Endodermal cell (in vitro differentiated cells): ENCODE measurements around the gene PLEKHJ1. TPM values are rescaled to one million over a fixed set of nuclear protein-coding genes. Genes with fewer than 3 reads are reported as not detected.
A peak's percentile ranks its signal among the peaks of the same experiment; 100 is the strongest.
"Not testable (repeated sequence)": the region's sequence is repeated elsewhere in the genome, so short reads cannot be mapped to it uniquely, and the experiment has no call there.

Experiments
- DNase-seq: peaks from one replicate; pipeline ENCODE4 v3.0.0-alpha.2; 2017
- H3K27ac ChIP-seq: 2 replicates; pipeline ENCODE4 v1.5.1; 2013; ENCODE audit warnings: mild to moderate bottlenecking, low read depth, low read length, moderate library complexity
- H3K27me3 ChIP-seq: 2 replicates; pipeline ENCODE4 v1.6.1; 2013; ENCODE audit warnings: mild to moderate bottlenecking, low read length, moderate library complexity; ENCODE audit not compliant: insufficient read depth, control insufficient read depth, poor library complexity, severe bottlenecking
- H3K36me3 ChIP-seq: 2 replicates; pipeline ENCODE4 v1.7.0; 2013; ENCODE audit warnings: mild to moderate bottlenecking, low read length, moderate library complexity; ENCODE audit not compliant: control insufficient read depth, insufficient read depth
- H3K4me1 ChIP-seq: one replicate; pipeline ENCODE4 v1.7.0; 2013; ENCODE audit warnings: low read length; ENCODE audit not compliant: control insufficient read depth, insufficient read depth
- H3K4me3 ChIP-seq: 2 replicates; pipeline ENCODE4 v1.5.1; 2013; ENCODE audit warnings: mild to moderate bottlenecking, low read length, moderate library complexity
- H3K9ac ChIP-seq: 2 replicates; pipeline ENCODE4 v1.6.1; 2013; ENCODE audit warnings: mild to moderate bottlenecking, low read length, moderate library complexity; ENCODE audit not compliant: poor library complexity, severe bottlenecking; ENCODE audit errors: extremely low read depth
- H3K9me3 ChIP-seq: 2 replicates; pipeline ENCODE4 v1.6.1; 2013; ENCODE audit warnings: mild to moderate bottlenecking, low read length, moderate library complexity; ENCODE audit not compliant: control insufficient read depth
- H3K27ac Mint-ChIP-seq: 2 replicates; pipeline ENCODE4 v1.8.0; 2020; ENCODE audit warnings: mixed read lengths
- H3K27me3 Mint-ChIP-seq: 2 replicates; pipeline ENCODE4 v1.8.0; 2021; ENCODE audit warnings: mild to moderate bottlenecking, mixed read lengths; ENCODE audit not compliant: insufficient read depth
- H3K36me3 Mint-ChIP-seq: 2 replicates; pipeline ENCODE4 v1.8.0; 2020; ENCODE audit warnings: low read depth, mixed read lengths
- H3K4me1 Mint-ChIP-seq: 2 replicates; pipeline ENCODE4 v1.8.0; 2020; ENCODE audit warnings: mixed read lengths
- H3K4me3 Mint-ChIP-seq: 2 replicates; pipeline ENCODE4 v1.8.0; 2020; ENCODE audit warnings: mild to moderate bottlenecking, moderate library complexity, mixed read lengths
- H3K9me3 Mint-ChIP-seq: 2 replicates; pipeline ENCODE4 v1.8.0; 2020; ENCODE audit warnings: mild to moderate bottlenecking, mixed read lengths
- CTCF ChIP-seq: fragments of 200-600 bp; sonication (generic); conservative IDR thresholded peaks from 2 replicates; pipeline ENCODE4 v1.5.0; 2021; ENCODE audit warnings: antibody characterized with exemption, mild to moderate bottlenecking
- WGBS, 2 experiments: methylation state at CpG; one replicate each; pipeline versions ENCODE4 v1.1.5 to v1.1.7; 2013; ENCODE audit warnings: missing lambda C conversion rate in 2 of 2, mixed read lengths in 1 of 2; ENCODE audit not compliant: insufficient coverage in 1 of 2, insufficient read length in 1 of 2; 5-methylcytosine and 5-hydroxymethylcytosine counted together
- total RNA-seq, 2 donors: library from RNA; stranded (reverse); fragmentation: NEBNext Ultra II Directional in 1 of 2; extraction: Animal tissue kit (Norgen Biotek cat#: 25700) in 1 of 2; gene quantifications; 2 replicates in 1 of 2; 3 replicates in 1 of 2; pipeline ENCODE4 v1.2.1, GENCODE V29; 2021

The PLEKHJ1 gene
- total RNA-seq, 2 donors from 2014 or later: 146 to 192 TPM

GRCh38 chr19:2282862-2283237 lies 46.7 kb upstream of the PLEKHJ1 start:
- peaks cover 47% of the 10 kb centered on the region for H3K27me3 ChIP-seq
- H3K9me3 ChIP-seq: no peaks in the 10 kb centered on the region
- peaks cover 52% of the 10 kb centered on the region for H3K27me3 Mint-ChIP-seq
- H3K4me1 ChIP-seq: no peaks in the 10 kb centered on the region
- H3K9ac ChIP-seq: no peak overlapping the region
- no peaks in the 10 kb centered on the region for H3K9me3 Mint-ChIP-seq
- no peak for TF ChIP-seq CTCF
- no peaks in the 10 kb centered on the region for H3K36me3 Mint-ChIP-seq
- H3K36me3 ChIP-seq: no peaks in the 10 kb centered on the region
- peak overlapping the region; percentile 47 for H3K4me3 Mint-ChIP-seq
- WGBS, 2 experiments: 69 to 73% methylated on average over 10 to 11 of the region's 11 CpGs
- H3K4me3 ChIP-seq: no peak overlapping the region
- DNase-seq: no peak
- no peaks in the 10 kb centered on the region for H3K4me1 Mint-ChIP-seq
- H3K27ac ChIP-seq: no peak overlapping the region
- no peak overlapping the region for H3K27ac Mint-ChIP-seq

- Histone ChIP-seq H3K4me1 (no peaks in the 10 kb centered on the region), H3K27me3 (peaks cover 41% of the 10 kb centered on the region), H3K9me3 (no peaks in the 10 kb centered on the region), H3K9ac (no peak within 1 kb of the TSS), H3K4me3 (no peak within 1 kb of the TSS), H3K36me3 (no peaks in the 10 kb centered on the region), H3K27ac (no peak within 1 kb of the TSS)
- Mint-ChIP-seq H3K27me3 (peaks cover 46% of the 10 kb centered on the region), H3K9me3 (no peaks in the 10 kb centered on the region), H3K4me1 (no peaks in the 10 kb centered on the region), H3K27ac (no peak within 1 kb of the TSS), H3K4me3 (peak within 1 kb of the TSS; percentile 47), H3K36me3 (no peaks in the 10 kb centered on the region)
- 13 to 18% methylated on average over 16 to 38 of the region's 41 CpGs for WGBS, 2 experiments
- DNase-seq: peak; percentile 86
- TF ChIP-seq CTCF: no peak
Measured at GRCh38 chr19:2282062-2282861, 46.1 kb upstream of the PLEKHJ1 start, which contains the start of gene PEAK3. Gene PEAK3, minus strand, starts transcription at chr19:2282175. Its CDS starts 1,244 bp downstream, at chr19:2280931.

GRCh38 chr19:2281265-2282061 lies 45.3 kb upstream of the PLEKHJ1 start:
- H3K4me3 ChIP-seq, H3K27ac Mint-ChIP-seq, DNase-seq, H3K4me1 Mint-ChIP-seq, H3K36me3 ChIP-seq, H3K36me3 Mint-ChIP-seq, H3K27ac ChIP-seq, H3K4me1 ChIP-seq, H3K9ac ChIP-seq, H3K9me3 Mint-ChIP-seq, H3K9me3 ChIP-seq: not testable (repeated sequence)
- 33 to 40% methylated on average over 3 to 12 of the region's 16 CpGs for WGBS, 2 experiments
- peaks cover 38% of the 10 kb centered on the region for H3K27me3 Mint-ChIP-seq
- peak overlapping the region; percentile 47 for H3K4me3 Mint-ChIP-seq
- peaks cover 33% of the 10 kb centered on the region for H3K27me3 ChIP-seq
